Spinal cord (tissue), 10 donors: Measurements from ENCODE around the gene P3H2. TPM values are rescaled to one million over a fixed set of nuclear protein-coding genes. Genes with fewer than 3 reads are reported as not detected.
"Not testable (repeated sequence)": the region's sequence is repeated elsewhere in the genome, so short reads cannot be mapped to it uniquely, and the experiment has no call there.

Experiments
- DNase-seq, 6 donors: peaks; one replicate each; pipeline versions ENCODE4 v3.0.0 to v3.0.0-alpha.2; 2013 to 2015; ENCODE audit warnings: low spot score in 6 of 6, low read depth in 4 of 6
- H3K27ac ChIP-seq: one replicate; pipeline ENCODE4 v1.5.1; 2013; ENCODE audit warnings: low read depth, low read length, control low read depth
- H3K27me3 ChIP-seq: one replicate; pipeline ENCODE4 v1.6.1; 2013; ENCODE audit warnings: low read length; ENCODE audit not compliant: control insufficient read depth, insufficient read depth
- H3K36me3 ChIP-seq: one replicate; pipeline ENCODE4 v1.6.1; 2013; ENCODE audit warnings: low read length; ENCODE audit not compliant: control insufficient read depth, insufficient read depth
- H3K4me1 ChIP-seq: one replicate; pipeline ENCODE4 v1.6.1; 2013; ENCODE audit warnings: low read length; ENCODE audit not compliant: control insufficient read depth, insufficient read depth
- H3K4me3 ChIP-seq: one replicate; pipeline ENCODE4 v1.5.1; 2013; ENCODE audit warnings: low read depth, low read length, control low read depth
- H3K9me3 ChIP-seq: one replicate; pipeline ENCODE4 v1.6.1; 2013; ENCODE audit warnings: low read length; ENCODE audit not compliant: control insufficient read depth, insufficient read depth
- WGBS: methylation state at CpG from one replicate; pipeline ENCODE4 v1.1.5; 2013; ENCODE audit warnings: missing lambda C conversion rate; ENCODE audit not compliant: insufficient coverage; 5-methylcytosine and 5-hydroxymethylcytosine counted together
- polyA plus RNA-seq, 2 donors: library from polyadenylated mRNA; unstranded; fragments of 120-200 nt; gene quantifications; one replicate each; pipeline ENCODE4 v1.2.1, GENCODE V29; 2013; ENCODE audit not compliant: insufficient read length in 2 of 2
- total RNA-seq, 2 donors: library from RNA; depleted of rRNA in 1 of 2; stranded (reverse); fragments of 120-200 nt in 1 of 2; fragments of >200 nt in 1 of 2; gene quantifications; one replicate each; pipeline versions ENCODE4 v1.2.3 to v1.2.4, GENCODE V29; 2013 to 2014
- donor health status: healthy.

Gene P3H2
- total and polyA plus RNA-seq, 4 donors: 5.4 to 9.7 (median 6.9) TPM

- Histone ChIP-seq H3K27me3 (no peaks in the 10 kb centered on the region), H3K27ac (no peak overlapping the region), H3K9me3 (no peaks in the 10 kb centered on the region), H3K36me3 (no peaks in the 10 kb centered on the region), H3K4me1 (no peaks in the 10 kb centered on the region), H3K4me3 (no peak overlapping the region)
- WGBS: 100% methylated on average over 3 of the region's 4 CpGs
- no peak for DNase-seq
Measured at GRCh38 chr3:190096345-190096744, 24.4 kb downstream of the P3H2 start.

DNA sequence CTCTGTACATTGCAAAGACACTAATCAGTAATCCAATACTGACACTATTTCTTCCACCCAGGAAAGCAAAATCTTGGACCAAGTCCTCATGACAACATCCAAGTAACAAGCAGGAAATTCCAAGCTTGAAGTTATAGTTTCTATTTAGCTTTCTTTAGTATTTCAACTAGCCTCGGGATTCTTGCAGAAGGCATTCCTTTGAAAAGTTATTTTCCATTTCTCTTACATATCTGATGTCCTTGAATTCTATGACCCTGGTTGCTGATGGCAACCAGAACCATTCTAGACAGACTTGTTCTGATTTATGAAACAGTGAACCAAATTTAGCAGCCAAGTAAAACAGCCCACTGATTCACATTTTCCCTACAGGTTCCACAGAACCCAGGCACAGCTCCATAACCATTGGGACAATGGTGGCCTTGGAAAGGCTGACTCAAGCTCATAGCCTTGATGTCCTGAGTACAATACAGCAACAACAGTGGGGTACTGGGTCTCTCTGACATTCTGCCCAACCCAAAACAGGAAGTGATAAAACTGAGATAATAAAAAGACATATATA lies 26.5 kb downstream of the P3H2 start:
- WGBS: no CpG with 5 or more reads among the region's 1 CpG
- Histone ChIP-seq H3K27ac (no peak overlapping the region), H3K4me1 (no peaks in the 10 kb centered on the region), H3K27me3 (no peaks in the 10 kb centered on the region), H3K4me3 (no peak overlapping the region), H3K9me3 (no peaks in the 10 kb centered on the region), H3K36me3 (no peaks in the 10 kb centered on the region)
- DNase-seq: peak in 1 of 6 donors; percentile 34

DNA sequence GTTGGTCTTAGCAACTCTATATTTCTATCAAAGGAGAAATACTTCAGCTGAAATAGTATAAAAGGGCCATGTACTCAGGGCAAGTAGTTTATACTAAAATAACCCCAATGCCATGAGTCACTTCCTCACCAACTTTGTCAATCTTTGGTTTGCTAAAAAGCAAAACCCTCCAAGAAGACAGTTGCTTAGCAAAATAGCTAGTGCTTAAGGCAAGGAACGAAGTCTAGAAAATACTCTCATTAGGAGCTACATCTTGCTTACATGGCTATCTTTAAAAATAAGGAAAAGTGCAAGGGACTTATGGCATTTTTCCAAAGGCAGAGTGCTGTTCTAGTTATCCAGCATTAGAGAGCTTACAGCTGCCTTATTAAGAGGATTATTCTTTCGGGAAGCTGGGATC lies 28.4 kb downstream of the P3H2 start:
- DNase-seq: peak in 2 of 6 donors; percentile 39 to 44
- H3K27ac ChIP-seq: no peak overlapping the region
- WGBS: no CpG with 5 or more reads among the region's 2 CpGs
- H3K36me3 ChIP-seq: no peaks in the 10 kb centered on the region
- H3K27me3 ChIP-seq: no peaks in the 10 kb centered on the region
- no peak overlapping the region for H3K4me3 ChIP-seq
- H3K9me3 ChIP-seq: no peaks in the 10 kb centered on the region
- no peaks in the 10 kb centered on the region for H3K4me1 ChIP-seq

GRCh38 chr3:190089711-190090110 lies 31.0 kb downstream of the P3H2 start:
- H3K4me1 ChIP-seq: no peaks in the 10 kb centered on the region
- H3K27me3 ChIP-seq: no peaks in the 10 kb centered on the region
- no peak for DNase-seq
- H3K4me3 ChIP-seq: no peak overlapping the region
- no peaks in the 10 kb centered on the region for H3K36me3 ChIP-seq
- no peak overlapping the region for H3K27ac ChIP-seq
- H3K9me3 ChIP-seq: no peaks in the 10 kb centered on the region
- WGBS: 100% methylated on average over 1 of the region's 4 CpGs

GRCh38 chr3:190088890-190089289 lies 31.8 kb downstream of the P3H2 start:
- H3K9me3 ChIP-seq: no peaks in the 10 kb centered on the region
- H3K27ac ChIP-seq: no peak overlapping the region
- DNase-seq: no peak
- H3K4me1 ChIP-seq: no peaks in the 10 kb centered on the region
- no peak overlapping the region for H3K4me3 ChIP-seq
- WGBS: no CpG with 5 or more reads among the region's 9 CpGs
- H3K27me3 ChIP-seq: no peaks in the 10 kb centered on the region
- H3K36me3 ChIP-seq: no peaks in the 10 kb centered on the region

- no CpG with 5 or more reads among the region's 2 CpGs for WGBS
- H3K4me3 ChIP-seq: no peak overlapping the region
- H3K36me3 ChIP-seq: no peaks in the 10 kb centered on the region
Measured at GRCh38 chr3:190086191-190086590, 34.5 kb downstream of the P3H2 start.

GRCh38 chr3:190084983-190085382 lies 35.7 kb downstream of the P3H2 start:
- no peak for DNase-seq
- no peaks in the 10 kb centered on the region for H3K4me1 ChIP-seq
- WGBS: no CpG with 5 or more reads among the region's 3 CpGs
- no peaks in the 10 kb centered on the region for H3K9me3 ChIP-seq
- H3K4me3 ChIP-seq: no peak overlapping the region
- no peaks in the 10 kb centered on the region for H3K27me3 ChIP-seq
- no peaks in the 10 kb centered on the region for H3K36me3 ChIP-seq
- H3K27ac ChIP-seq: no peak overlapping the region

More at GRCh38 chr3:190086191-190086590, 34.5 kb downstream of the P3H2 start:
- Histone ChIP-seq H3K27ac (no peak overlapping the region), H3K27me3 (no peaks in the 10 kb centered on the region), H3K4me1 (no peaks in the 10 kb centered on the region), H3K9me3 (no peaks in the 10 kb centered on the region)
- DNase-seq: no peak

DNA sequence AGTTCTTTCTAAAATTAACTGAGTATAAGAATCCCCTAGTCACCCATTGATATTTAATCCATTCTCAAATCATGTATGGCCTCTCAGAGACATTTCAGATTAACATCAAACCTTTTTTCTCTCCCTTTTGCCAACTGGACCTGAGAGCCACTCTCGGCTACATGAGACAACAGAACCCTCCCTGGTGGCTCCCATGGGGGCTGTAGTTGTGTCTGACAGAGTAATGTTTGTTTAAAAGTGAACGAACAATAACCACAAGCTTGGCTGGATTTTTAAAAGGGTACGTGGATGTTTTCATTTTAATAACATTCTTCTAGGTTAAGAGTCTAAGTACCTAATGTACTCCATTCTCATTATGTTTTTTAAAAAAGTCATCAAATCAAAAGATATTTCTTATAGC lies 37.1 kb downstream of the P3H2 start:
- no peak overlapping the region for H3K27ac ChIP-seq
- no peak for DNase-seq
- H3K4me1 ChIP-seq: no peaks in the 10 kb centered on the region
- H3K9me3 ChIP-seq: no peaks in the 10 kb centered on the region
- no peaks in the 10 kb centered on the region for H3K36me3 ChIP-seq
- H3K27me3 ChIP-seq: no peaks in the 10 kb centered on the region
- H3K4me3 ChIP-seq: no peak overlapping the region
- no CpG with 5 or more reads among the region's 3 CpGs for WGBS

- Histone ChIP-seq H3K36me3 (no peaks in the 10 kb centered on the region), H3K27me3 (no peaks in the 10 kb centered on the region), H3K4me3 (no peak overlapping the region), H3K9me3 (no peaks in the 10 kb centered on the region), H3K27ac (no peak overlapping the region), H3K4me1 (no peaks in the 10 kb centered on the region)
- peak in 1 of 6 donors; percentile 45 for DNase-seq
- 59% methylated on average over 2 of the region's 2 CpGs for WGBS
Measured at GRCh38 chr3:190081389-190081788, 39.3 kb downstream of the P3H2 start.

DNA sequence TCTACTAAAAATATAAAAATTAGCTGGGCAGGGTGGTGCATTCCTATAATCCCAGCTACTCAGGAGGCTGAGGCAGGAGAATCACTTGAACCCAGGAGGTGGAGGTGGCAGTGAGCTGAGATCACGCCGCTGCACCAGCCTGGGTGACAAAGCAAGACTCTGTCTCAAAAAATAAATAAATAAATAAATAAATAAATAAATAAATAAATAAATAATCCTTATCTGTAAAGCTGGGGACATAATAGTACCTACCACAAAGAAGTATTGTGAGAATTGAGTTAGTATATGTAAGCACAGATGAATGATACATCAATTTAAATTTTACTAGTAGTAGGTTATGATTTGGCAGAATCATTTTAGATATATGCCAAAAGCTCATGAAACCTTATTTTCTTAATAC lies 41.5 kb downstream of the P3H2 start:
- H3K4me3 ChIP-seq, H3K27ac ChIP-seq, H3K36me3 ChIP-seq, H3K9me3 ChIP-seq, H3K4me1 ChIP-seq, H3K27me3 ChIP-seq, DNase-seq: not testable (repeated sequence)
- no CpG with 5 or more reads among the region's 2 CpGs for WGBS
